ENCODE measurements around the gene GALNT2.

The GALNT2 gene

GRCh38 chr1:230195199-230195598 is 128.2 kb downstream of the GALNT2 start:
- no peak for DNase-seq

GRCh38 chr1:230196077-230196476 is 129.0 kb downstream of the GALNT2 start:
- no peak for DNase-seq

GRCh38 chr1:230197644-230198567 is 130.9 kb downstream of the GALNT2 start:
- DNase-seq = no peak

GRCh38 chr1:230199034-230199433 is 132.0 kb downstream of the GALNT2 start:
- DNase-seq = no peak

GRCh38 chr1:230199554-230199953 is 132.5 kb downstream of the GALNT2 start:
- no peak for DNase-seq

- DNase-seq = no peak
Measured at GRCh38 chr1:230200276-230200675, 133.2 kb downstream of the GALNT2 start.

GRCh38 chr1:230201445-230201844 is 134.4 kb downstream of the GALNT2 start:
- DNase-seq = no peak

GRCh38 chr1:230204842-230205241 is 137.8 kb downstream of the GALNT2 start:
- DNase-seq = no peak

GRCh38 chr1:230205719-230206198 is 138.7 kb downstream of the GALNT2 start:
- DNase-seq = no peak

- DNase-seq = no peak
Measured at GRCh38 chr1:230206207-230206606, 139.2 kb downstream of the GALNT2 start.

- no peak for DNase-seq
Measured at GRCh38 chr1:230206976-230207375, 139.9 kb downstream of the GALNT2 start.

- no peak for DNase-seq
Measured at GRCh38 chr1:230207598-230207997, 140.6 kb downstream of the GALNT2 start.

GRCh38 chr1:230208619-230209261 is 141.7 kb downstream of the GALNT2 start:
- DNase-seq = no peak

- DNase-seq = no peak
Measured at GRCh38 chr1:230210326-230210980, 143.4 kb downstream of the GALNT2 start.

- DNase-seq = no peak
Measured at GRCh38 chr1:230210981-230211336, 143.9 kb downstream of the GALNT2 start.

- no peak for DNase-seq
Measured at GRCh38 chr1:230211436-230212145, 144.6 kb downstream of the GALNT2 start.

GRCh38 chr1:230212405-230212936 is 145.4 kb downstream of the GALNT2 start:
- DNase-seq = no peak

GRCh38 chr1:230215031-230215430 is 148.0 kb downstream of the GALNT2 start:
- DNase-seq = no peak

- DNase-seq = no peak
Measured at GRCh38 chr1:230215529-230215928, 148.5 kb downstream of the GALNT2 start.

GRCh38 chr1:230216896-230217295 is 149.9 kb downstream of the GALNT2 start:
- no peak for DNase-seq

- DNase-seq = no peak
Measured at GRCh38 chr1:230218667-230219066, 151.6 kb downstream of the GALNT2 start.

- DNase-seq = no peak
Measured at GRCh38 chr1:230219174-230220067, 152.4 kb downstream of the GALNT2 start.
